ENCODE results near the gene OR4D9.

OR4D9 gene

DNA sequence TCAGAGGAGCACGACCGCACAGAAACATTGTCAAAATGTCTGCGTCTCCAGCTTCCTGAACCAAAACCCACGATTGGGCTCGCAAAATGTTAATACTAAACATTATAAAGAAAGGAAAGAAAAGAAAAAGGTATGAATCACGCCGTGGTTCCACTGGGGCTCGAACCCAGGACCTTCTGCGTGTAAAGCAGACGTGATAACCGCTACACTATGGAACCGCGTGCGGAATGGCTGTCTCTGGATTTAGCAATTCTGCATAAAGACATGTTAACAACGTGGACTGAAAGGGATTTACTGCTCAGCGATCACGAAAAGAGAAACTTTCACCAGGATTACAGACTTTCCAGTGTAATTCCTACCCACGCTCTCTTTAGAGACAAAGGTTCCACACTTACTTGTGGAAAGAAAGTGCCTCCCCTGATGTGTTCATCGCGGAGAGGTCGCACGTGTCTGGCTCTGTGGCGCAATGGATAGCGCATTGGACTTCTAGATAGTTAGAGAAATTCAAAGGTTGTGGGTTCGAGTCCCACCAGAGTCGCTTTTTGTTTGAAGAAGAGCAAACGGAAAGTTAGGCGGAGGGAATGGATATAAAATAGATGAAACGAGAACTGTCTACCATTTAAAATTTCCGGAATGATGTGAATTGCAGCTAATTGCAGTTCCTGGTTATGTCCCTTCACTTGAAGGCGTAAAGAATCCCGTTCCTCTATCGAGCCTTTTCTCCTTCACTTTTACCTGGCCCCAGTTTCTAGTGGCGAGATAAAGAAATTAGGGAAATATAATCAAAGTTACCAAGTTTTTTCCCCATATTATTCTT, 39.7 kb downstream of the OR4D9 start:
- peak; percentile 98 for DNase-seq

GRCh38 chr11:59551659-59552521, 40.6 kb downstream of the OR4D9 start:
- DNase-seq: peak; percentile 60 to 76

DNA sequence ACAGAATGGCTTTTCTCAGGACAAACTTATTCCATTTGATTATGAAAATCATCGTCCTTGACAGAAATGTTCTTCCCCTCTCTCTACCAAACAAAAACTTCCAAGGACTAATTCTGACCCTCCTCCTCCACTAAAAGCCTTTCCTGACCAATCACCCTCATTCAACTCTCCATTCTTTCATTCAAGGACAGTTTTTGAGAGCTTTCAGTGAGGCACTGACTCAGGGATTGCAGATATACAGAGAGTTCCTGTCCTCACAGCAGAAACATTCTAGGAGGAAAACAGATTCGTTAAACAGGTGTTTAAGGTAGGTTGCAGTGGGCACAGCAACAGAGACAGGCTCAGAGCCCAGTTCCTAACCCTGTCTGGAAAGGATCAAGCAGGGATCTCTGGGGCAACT, 41.5 kb downstream of the OR4D9 start:
- DNase-seq: no peak

- DNase-seq: no peak
Measured at GRCh38 chr11:59553323-59553722, 42.0 kb downstream of the OR4D9 start.

DNA sequence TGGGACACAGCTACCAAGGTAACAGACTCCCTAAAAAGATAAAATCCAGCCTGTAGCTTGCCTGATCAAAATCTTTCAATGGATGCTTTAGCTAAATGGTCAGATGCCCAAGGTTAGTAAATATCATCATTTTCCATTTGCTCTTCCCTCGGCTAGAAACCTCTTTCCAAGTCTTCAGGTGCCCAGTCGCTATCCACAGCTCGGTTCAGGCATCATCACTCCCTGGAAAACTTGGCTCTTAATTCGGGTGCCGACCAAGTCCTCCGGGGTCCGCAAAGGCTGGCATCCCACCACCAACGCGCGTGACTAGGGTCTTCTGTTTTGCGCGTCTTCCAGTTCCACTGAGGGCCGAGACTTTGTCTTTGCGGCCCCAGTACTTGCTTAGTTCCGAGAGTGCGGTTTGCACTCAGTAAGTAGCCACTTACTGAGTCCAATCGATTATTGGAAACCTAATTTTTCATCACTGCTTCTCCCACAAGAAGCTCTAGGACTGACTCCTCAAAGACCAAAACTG, 44.3 kb downstream of the OR4D9 start:
- DNase-seq: no peak

- peak; percentile 67 to 82 for DNase-seq
Measured at GRCh38 chr11:59556115-59556916, 45.0 kb downstream of the OR4D9 start.

GRCh38 chr11:59556917-59557348, 45.6 kb downstream of the OR4D9 start:
- no peak for DNase-seq

GRCh38 chr11:59558270-59558643, 46.9 kb downstream of the OR4D9 start:
- DNase-seq: no peak

DNA sequence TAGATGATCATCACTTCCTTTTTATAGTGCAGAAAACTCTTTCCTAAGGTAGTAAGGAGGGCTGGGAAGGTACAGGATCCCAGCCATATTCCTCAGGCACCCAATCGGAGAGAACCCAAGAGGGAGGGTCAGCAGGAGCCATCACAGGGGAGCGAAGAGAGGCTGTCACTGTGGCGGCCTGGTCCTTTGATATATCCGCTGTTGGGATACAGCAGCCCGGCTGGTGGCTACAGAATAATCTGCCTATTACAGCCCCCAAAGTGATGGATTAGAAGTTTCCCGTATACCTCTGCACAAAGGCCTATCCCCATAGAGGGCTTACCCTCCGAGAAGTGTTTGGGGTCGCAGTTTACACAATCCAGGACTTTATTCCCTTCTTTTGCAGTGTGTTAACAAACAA, 48.5 kb downstream of the OR4D9 start:
- DNase-seq: no peak

DNA sequence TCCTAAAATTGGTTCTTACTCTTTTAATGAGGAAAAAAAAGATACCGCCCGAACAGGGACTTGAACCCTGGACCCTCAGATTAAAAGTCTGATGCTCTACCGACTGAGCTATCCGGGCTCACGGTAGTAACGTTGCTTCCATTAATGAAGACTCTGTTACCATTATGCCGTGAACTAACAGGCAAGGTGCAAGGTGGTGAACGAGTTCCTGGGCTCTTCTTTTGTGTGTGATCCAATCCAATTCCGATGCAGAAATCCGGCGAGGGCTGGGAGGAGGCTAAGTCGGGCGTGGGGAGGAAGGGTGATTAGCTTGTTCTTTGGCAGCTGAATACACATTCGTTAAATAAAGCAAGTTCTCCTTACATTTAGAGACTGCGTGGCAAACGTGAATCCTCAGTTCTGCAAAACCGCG, 49.0 kb downstream of the OR4D9 start:
- DNase-seq: peak; percentile 75 to 85

DNA sequence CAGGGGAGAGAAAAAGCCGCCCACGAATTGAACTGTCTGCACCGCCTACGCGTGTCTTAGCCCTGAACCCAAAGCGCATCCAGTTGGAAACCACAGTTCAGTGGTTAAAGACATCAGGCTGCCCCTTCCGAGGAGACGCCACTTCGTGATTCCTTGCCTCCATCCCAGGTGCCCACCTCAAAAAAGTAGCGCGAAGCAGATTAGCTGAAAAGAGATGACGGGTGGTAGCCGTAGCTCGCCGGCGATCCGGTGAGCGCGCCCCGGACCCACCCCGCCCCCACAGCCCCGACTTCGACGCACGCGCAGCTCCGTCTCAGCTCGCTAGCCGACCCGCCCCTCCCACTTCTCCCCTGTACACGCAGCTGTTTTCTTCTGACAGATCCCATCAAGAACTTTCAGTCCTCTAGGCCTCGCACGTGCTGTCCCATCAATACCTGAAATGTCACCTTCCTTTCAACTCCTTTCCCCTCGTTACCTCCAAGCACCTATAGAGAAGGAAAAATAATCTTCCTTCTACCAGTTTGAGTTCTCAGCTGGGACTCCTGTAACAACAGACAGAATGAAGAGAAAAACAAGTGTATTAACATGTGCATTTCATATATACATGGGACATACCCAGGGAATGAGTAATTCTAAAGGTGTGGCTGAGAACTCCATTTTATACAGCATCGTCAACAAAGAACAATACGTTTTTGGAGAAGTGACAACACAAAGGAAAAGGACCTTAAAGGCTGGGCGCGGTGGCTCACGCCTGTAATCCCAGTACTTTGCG, 49.5 kb downstream of the OR4D9 start:
- DNase-seq: peak; percentile 52 to 85

- DNase-seq: no peak
Measured at GRCh38 chr11:59562292-59562691, 51.0 kb downstream of the OR4D9 start.
